GM10266 (cell line): ENCODE data around the gene ZNF598.

Experiments used
- DNase-seq: peaks from one replicate; pipeline ENCODE4 v3.0.0; 2012; ENCODE audit errors: extremely low spot score
- CTCF ChIP-seq: IDR thresholded peaks from 2 replicates; pipeline ENCODE4 v1.5.1; 2012; ENCODE audit warnings: mild to moderate bottlenecking, low read depth; ENCODE audit not compliant: control insufficient read depth, insufficient read depth; ENCODE audit errors: missing control alignments

The ZNF598 gene

GRCh38 chr16:2025878-2026460 is 16.3 kb upstream of the ZNF598 start:
- no peak for TF ChIP-seq CTCF
- no peak for DNase-seq

GRCh38 chr16:2025251-2025650 is 15.6 kb upstream of the ZNF598 start:
- no peak for DNase-seq
- TF ChIP-seq CTCF = no peak

GRCh38 chr16:2024032-2024420 is 14.4 kb upstream of the ZNF598 start:
- no peak for DNase-seq
- TF ChIP-seq CTCF = no peak

GRCh38 chr16:2023092-2024031 is 13.7 kb upstream of the ZNF598 start:
- peak; percentile 99 for DNase-seq
- peak; percentile 98 for TF ChIP-seq CTCF

- DNase-seq = no peak
- no peak for TF ChIP-seq CTCF
These were observed 13.1 kb upstream of the ZNF598 start for GRCh38 chr16:2022723-2023091.

- no peak for DNase-seq
- TF ChIP-seq CTCF = no peak
These were observed 10.6 kb upstream of the ZNF598 start for GRCh38 chr16:2019921-2020831.

GRCh38 chr16:2019518-2019920 is 9.9 kb upstream of the ZNF598 start, which contains the start of gene NPW:
Gene NPW, plus strand, starts transcription at chr16:2019785.
- no peak for TF ChIP-seq CTCF
- no peak for DNase-seq
